ENCODE measurements around the gene GABRP.
"Not testable (repeated sequence)": the region's sequence is repeated elsewhere in the genome, so short reads cannot be mapped to it uniquely, and the experiment has no call there.

Gene GABRP

DNA sequence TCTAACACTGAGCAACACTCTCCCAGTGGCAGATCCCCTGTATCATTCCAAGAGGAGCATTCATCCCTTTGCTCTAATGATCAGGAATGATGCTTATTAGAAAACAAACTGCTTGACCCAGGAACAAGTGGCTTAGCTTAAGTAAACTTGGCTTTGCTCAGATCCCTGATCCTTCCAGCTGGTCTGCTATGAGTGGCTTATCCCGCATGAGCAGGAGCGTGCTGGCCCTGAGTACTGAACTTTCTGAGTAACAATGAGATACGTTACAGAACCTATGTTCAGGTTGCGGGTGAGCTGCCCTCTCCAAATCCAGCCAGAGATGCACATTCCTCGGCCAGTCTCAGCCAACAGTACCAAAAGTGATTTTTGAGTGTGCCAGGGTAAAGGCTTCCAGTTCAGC is 29.7 kb downstream of the GABRP start:
- DNase-seq (ENCODE audit: low read depth), result no peak
- TF ChIP-seq, protein P1, sequence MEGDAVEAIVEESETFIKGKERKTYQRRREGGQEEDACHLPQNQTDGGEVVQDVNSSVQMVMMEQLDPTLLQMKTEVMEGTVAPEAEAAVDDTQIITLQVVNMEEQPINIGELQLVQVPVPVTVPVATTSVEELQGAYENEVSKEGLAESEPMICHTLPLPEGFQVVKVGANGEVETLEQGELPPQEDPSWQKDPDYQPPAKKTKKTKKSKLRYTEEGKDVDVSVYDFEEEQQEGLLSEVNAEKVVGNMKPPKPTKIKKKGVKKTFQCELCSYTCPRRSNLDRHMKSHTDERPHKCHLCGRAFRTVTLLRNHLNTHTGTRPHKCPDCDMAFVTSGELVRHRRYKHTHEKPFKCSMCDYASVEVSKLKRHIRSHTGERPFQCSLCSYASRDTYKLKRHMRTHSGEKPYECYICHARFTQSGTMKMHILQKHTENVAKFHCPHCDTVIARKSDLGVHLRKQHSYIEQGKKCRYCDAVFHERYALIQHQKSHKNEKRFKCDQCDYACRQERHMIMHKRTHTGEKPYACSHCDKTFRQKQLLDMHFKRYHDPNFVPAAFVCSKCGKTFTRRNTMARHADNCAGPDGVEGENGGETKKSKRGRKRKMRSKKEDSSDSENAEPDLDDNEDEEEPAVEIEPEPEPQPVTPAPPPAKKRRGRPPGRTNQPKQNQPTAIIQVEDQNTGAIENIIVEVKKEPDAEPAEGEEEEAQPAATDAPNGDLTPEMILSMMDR (IDR thresholded peaks at IDR 0.05; ENCODE audit: insufficient read depth, low read depth, low read length, missing control alignments), result no peak
- no peak overlapping the region for H3K4me3 ChIP-seq (ENCODE audit: low read length)

- TF ChIP-seq, protein P1 (IDR thresholded peaks at IDR 0.05; ENCODE audit: insufficient read depth, low read depth, low read length, missing control alignments), result no peak
- no peak overlapping the region for H3K4me3 ChIP-seq (ENCODE audit: low read length)
- DNase-seq (ENCODE audit: low read depth), result no peak
These were observed 33.7 kb downstream of the GABRP start for GRCh38 chr5:170817195-170817594.

DNA sequence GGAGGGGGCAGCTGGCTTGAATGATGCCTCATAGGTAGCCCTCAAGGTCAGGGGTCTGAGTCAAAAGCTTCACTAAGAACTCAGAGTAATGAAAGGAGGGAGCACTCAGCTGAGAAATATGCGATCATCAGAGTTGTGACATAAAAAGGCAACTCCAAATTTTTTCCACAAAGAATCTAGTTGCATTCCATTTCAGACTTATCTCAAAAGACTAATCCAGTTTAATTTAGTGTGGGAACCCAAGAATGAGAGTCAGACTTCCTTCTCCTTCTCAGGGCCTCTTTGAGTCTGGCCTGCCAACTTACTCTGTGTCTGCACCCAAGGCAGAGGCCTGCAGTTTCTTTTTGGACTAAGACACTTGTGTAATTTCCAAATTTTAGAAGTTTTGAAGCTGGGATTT is 34.7 kb downstream of the GABRP start:
- H3K4me3 ChIP-seq (ENCODE audit: low read length), result no peak overlapping the region
- TF ChIP-seq, protein P1 (IDR thresholded peaks at IDR 0.05; ENCODE audit: insufficient read depth, low read depth, low read length, missing control alignments), result no peak
- DNase-seq (ENCODE audit: low read depth), result no peak

- no peak for DNase-seq (ENCODE audit: low read depth)
- TF ChIP-seq, protein P1 (IDR thresholded peaks at IDR 0.05; ENCODE audit: insufficient read depth, low read depth, low read length, missing control alignments), result no peak
- no peak overlapping the region for H3K4me3 ChIP-seq (ENCODE audit: low read length)
These were observed 36.3 kb downstream of the GABRP start for GRCh38 chr5:170819824-170820223.

- no peak overlapping the region for H3K4me3 ChIP-seq (ENCODE audit: low read length)
- TF ChIP-seq, protein P1 (IDR thresholded peaks at IDR 0.05; ENCODE audit: insufficient read depth, low read depth, low read length, missing control alignments), result no peak
- DNase-seq (ENCODE audit: low read depth), result no peak
These were observed 37.8 kb downstream of the GABRP start for GRCh38 chr5:170821257-170821800.

DNA sequence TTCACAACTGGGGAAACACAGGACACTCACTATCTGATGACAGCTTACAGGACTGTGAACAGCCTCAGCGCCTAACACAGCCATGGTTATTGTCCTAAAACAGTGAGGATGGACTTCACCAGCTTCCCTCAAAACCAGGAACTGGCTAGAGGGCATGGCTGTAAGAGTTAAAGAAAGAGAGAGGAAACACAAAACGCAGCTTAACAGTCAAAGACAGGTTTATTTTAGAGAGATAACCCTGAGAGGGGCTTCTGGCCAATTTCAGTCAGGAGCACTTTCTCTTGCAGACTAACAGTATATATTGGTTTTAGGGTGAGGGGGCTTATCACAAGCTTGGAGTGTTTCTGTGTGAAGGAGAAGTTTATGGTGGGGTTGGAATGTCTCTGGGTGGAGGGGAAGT is 42.6 kb downstream of the GABRP start:
- DNase-seq (ENCODE audit: low read depth), result no peak
- TF ChIP-seq, protein P1 (IDR thresholded peaks at IDR 0.05; ENCODE audit: insufficient read depth, low read depth, low read length, missing control alignments), result no peak
- H3K4me3 ChIP-seq (ENCODE audit: low read length), result no peak overlapping the region

DNA sequence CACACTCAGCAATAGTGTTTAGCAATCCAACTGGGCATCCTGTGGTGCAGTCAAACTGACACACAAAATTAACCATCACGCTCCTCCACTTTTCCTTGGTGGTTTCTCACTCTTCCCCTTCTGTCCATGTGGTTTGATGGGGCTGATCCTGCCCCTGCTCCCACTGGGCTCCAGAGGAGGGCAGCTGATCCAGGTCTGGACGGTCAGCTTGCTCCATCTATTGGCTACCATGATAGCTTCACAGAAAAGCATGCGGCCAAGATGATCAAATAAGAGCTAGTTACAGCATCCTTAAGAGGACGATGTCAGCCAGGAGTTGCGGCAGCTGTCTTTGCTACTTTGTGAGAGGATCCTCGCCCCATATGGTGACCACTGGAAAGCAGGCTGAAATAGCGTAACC is 48.7 kb downstream of the GABRP start:
- no peak for DNase-seq (ENCODE audit: low read depth)
- no peak overlapping the region for H3K4me3 ChIP-seq (ENCODE audit: low read length)
- TF ChIP-seq, protein P1 (IDR thresholded peaks at IDR 0.05; ENCODE audit: insufficient read depth, low read depth, low read length, missing control alignments), result no peak

- H3K4me3 ChIP-seq (ENCODE audit: low read length); DNase-seq (ENCODE audit: low read depth): not testable (repeated sequence)
These were observed 50.5 kb downstream of the GABRP start for GRCh38 chr5:170833981-170834380.
